ENCODE data around the gene NOD2.

NOD2 gene

DNA sequence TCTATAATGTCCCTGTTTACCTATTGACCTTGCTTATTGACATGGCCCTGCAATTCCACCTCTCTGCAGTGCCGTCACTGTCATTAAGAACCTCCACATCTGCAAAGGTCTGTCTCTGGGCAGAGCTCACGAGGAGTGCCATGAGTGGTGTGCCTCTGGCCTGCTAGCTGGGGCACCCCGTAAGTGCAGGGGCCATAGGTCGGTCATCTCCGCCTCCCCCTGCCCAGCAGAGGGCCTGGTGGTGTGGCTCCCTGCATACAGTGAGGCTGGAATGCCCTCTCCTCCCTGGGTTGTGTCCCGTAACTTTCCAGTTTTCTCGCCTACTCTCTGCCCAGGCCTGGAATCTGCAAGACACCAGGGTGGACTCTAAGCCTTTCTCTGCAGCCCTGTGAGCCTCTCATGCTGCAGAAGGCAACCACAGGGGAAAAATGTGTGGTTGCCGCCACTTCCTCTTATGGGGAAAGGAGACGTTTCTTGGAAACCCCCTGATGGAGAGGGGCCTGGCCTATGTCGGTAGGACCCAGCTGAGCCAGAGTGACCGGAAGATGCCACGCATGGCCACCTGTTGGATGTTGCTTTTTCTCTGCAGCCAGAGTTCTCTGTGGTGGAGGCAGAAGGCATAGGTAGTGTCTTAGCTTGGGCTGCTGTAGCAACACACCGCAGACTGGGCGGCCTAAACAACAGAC lies 9.6 kb upstream of the NOD2 start:
- H3K36me3 ChIP-seq (ENCODE audit: control insufficient read depth, insufficient read depth, low read length): no peaks in the 10 kb centered on the region
- peak; percentile 77 for DNase-seq (ENCODE audit: extremely low read depth, insufficient read length)
- no peak overlapping the region for H3K4me3 ChIP-seq (replicated peaks; ENCODE audit: low read depth, low read length)
- H3K27me3 ChIP-seq (replicated peaks; ENCODE audit: control insufficient read depth, insufficient read depth, low read length): no peaks in the 10 kb centered on the region
- no peak for TF ChIP-seq CTCF (IDR thresholded peaks at IDR 0.05; ENCODE audit: insufficient read depth, low read length, poor library complexity, severe bottlenecking)

- Histone ChIP-seq H3K27me3 (replicated peaks; ENCODE audit: control insufficient read depth, insufficient read depth, low read length) (no peaks in the 10 kb centered on the region), H3K36me3 (ENCODE audit: control insufficient read depth, insufficient read depth, low read length) (no peaks in the 10 kb centered on the region), H3K4me3 (replicated peaks; ENCODE audit: low read depth, low read length) (no peak overlapping the region)
- DNase-seq (ENCODE audit: extremely low read depth, insufficient read length): peak; percentile 38
- no peak for TF ChIP-seq CTCF (IDR thresholded peaks at IDR 0.05; ENCODE audit: insufficient read depth, low read length, poor library complexity, severe bottlenecking)
Observed at GRCh38 chr16:50684823-50685461, 8.5 kb upstream of the NOD2 start.

GRCh38 chr16:50685462-50686063 lies 7.8 kb upstream of the NOD2 start:
- Histone ChIP-seq H3K36me3 (ENCODE audit: control insufficient read depth, insufficient read depth, low read length) (no peaks in the 10 kb centered on the region), H3K4me3 (replicated peaks; ENCODE audit: low read depth, low read length) (no peak overlapping the region)
- no peak for TF ChIP-seq CTCF (IDR thresholded peaks at IDR 0.05; ENCODE audit: insufficient read depth, low read length, poor library complexity, severe bottlenecking)

GRCh38 chr16:50688083-50688482 lies 5.3 kb upstream of the NOD2 start:
- Histone ChIP-seq H3K4me3 (replicated peaks; ENCODE audit: low read depth, low read length) (no peak overlapping the region), H3K36me3 (ENCODE audit: control insufficient read depth, insufficient read depth, low read length) (no peaks in the 10 kb centered on the region), H3K27me3 (replicated peaks; ENCODE audit: control insufficient read depth, insufficient read depth, low read length) (no peaks in the 10 kb centered on the region)
- TF ChIP-seq CTCF (IDR thresholded peaks at IDR 0.05; ENCODE audit: insufficient read depth, low read length, poor library complexity, severe bottlenecking): no peak
- DNase-seq (ENCODE audit: extremely low read depth, insufficient read length): no peak

More at GRCh38 chr16:50685462-50686063, 7.8 kb upstream of the NOD2 start:
- no peaks in the 10 kb centered on the region for H3K27me3 ChIP-seq (replicated peaks; ENCODE audit: control insufficient read depth, insufficient read depth, low read length)
- DNase-seq (ENCODE audit: extremely low read depth, insufficient read length): no peak

GRCh38 chr16:50688867-50689266 lies 4.5 kb upstream of the NOD2 start:
- no peak for DNase-seq (ENCODE audit: extremely low read depth, insufficient read length)
- no peaks in the 10 kb centered on the region for H3K27me3 ChIP-seq (replicated peaks; ENCODE audit: control insufficient read depth, insufficient read depth, low read length)

More at GRCh38 chr16:50688867-50689266, 4.5 kb upstream of the NOD2 start:
- no peak for TF ChIP-seq CTCF (IDR thresholded peaks at IDR 0.05; ENCODE audit: insufficient read depth, low read length, poor library complexity, severe bottlenecking)
- H3K36me3 ChIP-seq (ENCODE audit: control insufficient read depth, insufficient read depth, low read length): no peaks in the 10 kb centered on the region
- H3K4me3 ChIP-seq (replicated peaks; ENCODE audit: low read depth, low read length): no peak overlapping the region
